H1 (cell line): ENCODE results near the gene JAKMIP1. TPM values are rescaled to one million over a fixed set of nuclear protein-coding genes. Genes with fewer than 3 reads are reported as not detected.

Source experiments
- CTCF ChIA-PET: fragments of 300-600 bp; sonication (Branson Sonifier 250); formaldehyde crosslinking; loops from one replicate; lab custom pipeline; 2021; ENCODE audit not compliant: partially characterized antibody; lab: Charles Lee
- POLR2A ChIA-PET: fragments of 300-600 bp; sonication (Branson Sonifier 250); formaldehyde crosslinking; loops from one replicate; lab custom pipeline; 2021; ENCODE audit warnings: inconsistent platforms; ENCODE audit not compliant: partially characterized antibody; lab: Charles Lee
- DNase-seq, 2 experiments: peaks; one replicate each; pipeline versions ENCODE4 v3.0.0 to v3.0.0-alpha.2; 2010 to 2022; ENCODE audit warnings: low spot score in 2 of 2, low read depth in 1 of 2, mixed read lengths in 1 of 2
- FAIRE-seq: peaks from 2 replicates; lab custom pipeline; 2011; peaks lifted over from hg19 to GRCh38; lab: Jason Lieb, UNC
- H2AFZ ChIP-seq: 2 replicates; pipeline ENCODE4 v1.8.1; 2012; ENCODE audit warnings: low read length, inconsistent platforms
- H2AK5ac ChIP-seq: 2 replicates; pipeline ENCODE4 v1.6.1; 2013; ENCODE audit warnings: low read depth, low read length
- H2BK120ac ChIP-seq: replicated peaks from 2 replicates; pipeline ENCODE3; 2013; ENCODE audit warnings: low read depth, low read length, inconsistent platforms
- H2BK12ac ChIP-seq: 2 replicates; pipeline ENCODE4 v1.6.1; 2013; ENCODE audit warnings: low read depth, low read length
- H2BK15ac ChIP-seq: 2 replicates; pipeline ENCODE4 v1.6.1; 2013; ENCODE audit warnings: low read length
- H2BK20ac ChIP-seq: 2 replicates; pipeline ENCODE4 v1.6.1; 2013; ENCODE audit warnings: low read length
- H2BK5ac ChIP-seq: 2 replicates; pipeline ENCODE4 v1.6.1; 2013; ENCODE audit warnings: low read depth, low read length
- H3K14ac ChIP-seq: 2 replicates; pipeline ENCODE4 v1.6.1; 2013; ENCODE audit warnings: inconsistent platforms; ENCODE audit not compliant: insufficient read length
- H3K18ac ChIP-seq: 2 replicates; pipeline ENCODE4 v1.6.1; 2013; ENCODE audit warnings: low read length; ENCODE audit errors: extremely low read depth
- H3K23ac ChIP-seq: 2 replicates; pipeline ENCODE4 v1.6.1; 2013; ENCODE audit warnings: inconsistent platforms; ENCODE audit not compliant: insufficient read length
- H3K23me2 ChIP-seq: 2 replicates; pipeline ENCODE4 v1.6.1; 2013; ENCODE audit warnings: low read depth, low read length
- H3K27ac ChIP-seq: 2 replicates; pipeline ENCODE4 v1.6.1; 2011; ENCODE audit warnings: low read depth, low read length, inconsistent platforms
- H3K27me3 ChIP-seq, 4 experiments: replicated peaks in 1 of 4; 1 replicate in 1 of 4; 2 replicates in 3 of 4; pipeline versions ENCODE4 v1.6.1 to v1.8.1; 2011 to 2013; ENCODE audit warnings: low read length in 3 of 4, mild to moderate bottlenecking in 3 of 4, inconsistent platforms in 2 of 4, mixed read lengths in 2 of 4, moderate library complexity in 1 of 4; ENCODE audit not compliant: control insufficient read depth in 3 of 4, insufficient read depth in 3 of 4; ENCODE audit errors: extremely low read depth in 1 of 4
- H3K36me3 ChIP-seq, 4 experiments: 2 replicates each; pipeline versions ENCODE4 v1.6.1 to v1.8.1; 2011 to 2013; ENCODE audit warnings: mild to moderate bottlenecking in 4 of 4, low read length in 3 of 4, moderate library complexity in 2 of 4, control low read depth in 1 of 4, inconsistent platforms in 1 of 4; ENCODE audit not compliant: insufficient read depth in 4 of 4, control insufficient read depth in 2 of 4
- H3K4ac ChIP-seq: replicated peaks from 2 replicates; pipeline ENCODE3; 2013; ENCODE audit warnings: low read length, low read depth, mixed read lengths, inconsistent platforms; ENCODE audit not compliant: insufficient read length
- H3K4me1 ChIP-seq, 4 experiments: replicated peaks in 1 of 4; 1 replicate in 1 of 4; 2 replicates in 3 of 4; pipeline versions ENCODE4 v1.6.1 to v1.8.1; 2011 to 2013; ENCODE audit warnings: low read length in 3 of 4, inconsistent platforms in 2 of 4, mixed read lengths in 1 of 4; ENCODE audit not compliant: insufficient read depth in 4 of 4, control insufficient read depth in 3 of 4
- H3K4me2 ChIP-seq, 2 experiments: 2 replicates each; pipeline versions ENCODE4 v1.6.1 to v1.8.1; 2011 to 2013; ENCODE audit warnings: low read depth in 2 of 2, low read length in 2 of 2, control low read depth in 1 of 2, inconsistent platforms in 1 of 2, mild to moderate bottlenecking in 1 of 2; ENCODE audit not compliant: insufficient read depth in 1 of 2
- H3K4me3 ChIP-seq, 4 experiments: fragments of 200-600, 300-600 bp in 1 of 4; sonication (generic), shearing (Covaris generic), sonication (Bioruptor Twin) in 1 of 4; 2 replicates each; pipeline versions ENCODE4 v1.5.1 to v1.8.1; 2011 to 2016; ENCODE audit warnings: low read length in 4 of 4, low read depth in 3 of 4, control low read depth in 2 of 4, inconsistent platforms in 2 of 4, mild to moderate bottlenecking in 2 of 4, mixed read lengths in 1 of 4, moderate library complexity in 1 of 4; ENCODE audit not compliant: insufficient read depth in 2 of 4; ENCODE audit errors: extremely low read depth in 1 of 4
- H3K56ac ChIP-seq: replicated peaks from 2 replicates; pipeline ENCODE3; 2013; ENCODE audit warnings: low read depth, mild to moderate bottlenecking, mixed read lengths, low read length, inconsistent platforms; ENCODE audit not compliant: insufficient read length
- H3K79me1 ChIP-seq: 2 replicates; pipeline ENCODE4 v1.6.1; 2013; ENCODE audit warnings: low read depth, low read length, control low read depth
- H3K79me2 ChIP-seq, 2 experiments: 2 replicates each; pipeline versions ENCODE4 v1.6.1 to v1.8.1; 2012 to 2013; ENCODE audit warnings: low read length in 2 of 2, mild to moderate bottlenecking in 2 of 2, inconsistent platforms in 1 of 2; ENCODE audit not compliant: insufficient read depth in 2 of 2, control insufficient read depth in 1 of 2
- H3K9ac ChIP-seq, 4 experiments: replicated peaks in 1 of 4; 1 replicate in 1 of 4; 2 replicates in 3 of 4; pipeline versions ENCODE4 v1.6.1 to v1.8.1; 2011 to 2013; ENCODE audit warnings: low read depth in 3 of 4, low read length in 3 of 4, control low read depth in 2 of 4, mild to moderate bottlenecking in 2 of 4, moderate library complexity in 2 of 4, inconsistent platforms in 1 of 4; ENCODE audit errors: extremely low read depth in 1 of 4
- H3K9me3 ChIP-seq, 2 experiments: 2 replicates each; pipeline versions ENCODE4 v1.6.1 to v1.8.1; 2012 to 2013; ENCODE audit warnings: mild to moderate bottlenecking in 2 of 2, moderate library complexity in 2 of 2, control low read depth in 1 of 2, inconsistent platforms in 1 of 2, low read depth in 1 of 2, low read length in 1 of 2, mixed read lengths in 1 of 2; ENCODE audit not compliant: insufficient read depth in 2 of 2
- H4K20me1 ChIP-seq, 2 experiments: replicated peaks in 1 of 2; 2 replicates each; pipeline versions ENCODE3 to v1.8.1; 2011 to 2013; ENCODE audit warnings: inconsistent platforms in 2 of 2, low read length in 2 of 2, mild to moderate bottlenecking in 1 of 2; ENCODE audit not compliant: insufficient read depth in 2 of 2, control insufficient read depth in 1 of 2
- H4K5ac ChIP-seq: 2 replicates; pipeline ENCODE4 v1.6.1; 2013; ENCODE audit warnings: low read length, low read depth, mixed read lengths, inconsistent platforms; ENCODE audit not compliant: insufficient read length
- H4K8ac ChIP-seq: 2 replicates; pipeline ENCODE4 v1.8.0; 2013; ENCODE audit warnings: mild to moderate bottlenecking, moderate library complexity, low read length, inconsistent platforms; ENCODE audit not compliant: insufficient read depth; ENCODE audit errors: extremely low read depth
- H4K91ac ChIP-seq: replicated peaks from 2 replicates; pipeline ENCODE3; 2013; ENCODE audit warnings: low read length, mixed read lengths, inconsistent platforms; ENCODE audit not compliant: insufficient read length
- ZNF274 ChIP-seq: IDR thresholded peaks from 2 replicates; pipeline ENCODE4 v1.7.0; 2012; ENCODE audit warnings: low read length, borderline replicate concordance; ENCODE audit errors: extremely low read depth
- WGBS, 2 experiments: shearing (Covaris generic) in 1 of 2; methylation state at CpG; one replicate each; pipeline versions ENCODE4 v1.1.6 to v1.1.7; 2013 to 2015; ENCODE audit warnings: low lambda C conversion rate in 2 of 2, mixed read lengths in 2 of 2, inconsistent platforms in 1 of 2, low coverage in 1 of 2, missing lambda C conversion rate in 1 of 2; ENCODE audit not compliant: insufficient replicate concordance in 2 of 2, insufficient coverage in 1 of 2, insufficient read length in 1 of 2; ENCODE audit errors: extremely low coverage in 1 of 2, missing lambda C conversion rate in 1 of 2; 5-methylcytosine and 5-hydroxymethylcytosine counted together
- polyA plus RNA-seq, 7 experiments: library from polyadenylated mRNA; depleted of rRNA in 3 of 7; stranded (reverse) in 5 of 7; unstranded in 2 of 7; fragments of >200 nt in 5 of 7; fragments of 200-250 nt in 2 of 7; gene quantifications; 1 replicate in 5 of 7; 2 replicates in 1 of 7; 4 replicates in 1 of 7; pipeline versions ENCODE4 v1.2.1 to v1.2.3, GENCODE V29; 2011 to 2013; ENCODE audit warnings: missing spikeins in 2 of 7, mixed read lengths in 2 of 7
- total RNA-seq: library from RNA; stranded (reverse); fragmentation: NEBNext Ultra II Directional; extraction: Animal tissue kit (Norgen Biotek cat#: 25700); gene quantifications from 2 replicates; pipeline ENCODE4 v1.2.1, GENCODE V29; 2021

Gene JAKMIP1
- total and polyA plus RNA-seq, 2 of the 8 experiments (the other 6 are each of a cell fraction or from before 2014, with no cell fraction given), result 2.5 to 4.4 TPM

DNA sequence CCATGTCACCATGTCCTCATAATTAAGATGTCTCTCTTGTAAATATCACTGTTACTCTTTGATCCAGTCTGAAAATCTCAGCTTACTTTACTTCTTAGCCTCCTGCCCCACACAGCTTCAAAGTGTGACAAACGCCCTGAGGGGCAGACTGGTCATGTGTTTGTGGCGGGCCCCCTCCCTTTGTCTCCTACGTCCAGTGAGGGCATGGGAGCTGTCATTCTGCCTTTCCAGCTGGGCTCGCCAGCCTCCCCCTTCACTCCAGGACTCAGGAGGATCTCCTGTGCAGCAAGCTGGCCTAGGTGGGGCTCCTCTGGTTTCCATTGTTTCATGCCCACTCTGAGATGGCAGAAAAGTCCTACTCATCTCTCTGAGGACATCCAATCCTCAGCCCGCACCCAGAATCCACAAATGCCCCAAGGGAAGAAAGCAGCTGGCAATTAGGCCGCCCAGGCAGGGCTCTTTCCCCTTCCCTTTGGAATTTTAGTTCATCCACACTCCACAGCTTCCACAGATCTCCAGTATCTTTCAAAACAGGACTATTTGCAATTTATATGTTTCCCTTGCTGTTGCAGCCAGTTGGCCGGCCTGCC is 95.7 kb downstream of the JAKMIP1 start:
- H3K14ac ChIP-seq, result no peak overlapping the region
- H3K79me2 ChIP-seq, result no peaks in the 10 kb centered on the region
- no peak overlapping the region for H4K91ac ChIP-seq
- no peak overlapping the region for H2AFZ ChIP-seq
- no peak overlapping the region for H2BK12ac ChIP-seq
- no peaks in the 10 kb centered on the region for H3K23me2 ChIP-seq
- H3K27ac ChIP-seq, result no peak overlapping the region
- no peak overlapping the region for H3K4ac ChIP-seq
- H3K4me3 ChIP-seq, result peak overlapping the region in 2 of 4 experiments; percentile 7 to 14; a peak in 1 of 8 replicates
- FAIRE-seq, result no peak
- no peak overlapping the region for H3K23ac ChIP-seq
- H3K9me3 ChIP-seq, result peaks cover 0 to 5% of the 10 kb centered on the region in 2 experiments; a peak in 1 of 4 replicates
- H2AK5ac ChIP-seq, result no peak overlapping the region
- H3K9ac ChIP-seq, result no peak overlapping the region
- ChIA-PET CTCF (interaction anchor here (0.7 to 2.3 kb wide), 12 partner anchors 11 to 281 kb away, joined by 3 to 24 read pairs (median 3); no protein-coding TSS in a partner anchor), POLR2A (interaction anchor here (1.1 kb wide), 1 partner anchor 9 kb away, joined by 3 read pairs; no protein-coding TSS in a partner anchor)
- H4K5ac ChIP-seq, result no peak overlapping the region
- no peak overlapping the region for H2BK20ac ChIP-seq
- H3K18ac ChIP-seq, result no peak overlapping the region
- H2BK120ac ChIP-seq, result no peak overlapping the region
- no peak for DNase-seq
- H3K4me1 ChIP-seq, result peaks cover 3 to 14% (median 7%) of the 10 kb centered on the region in 4 experiments; a peak in 6 of 7 replicates
- peak overlapping the region; percentile 9 to 29; a peak in 2 of 4 replicates for H3K4me2 ChIP-seq
- no peak overlapping the region for H4K8ac ChIP-seq
- TF ChIP-seq ZNF274, result no peak
- no peak overlapping the region for H3K56ac ChIP-seq
- peaks cover 0 to 3% (median 0%) of the 10 kb centered on the region in 4 experiments; a peak in 1 of 8 replicates for H3K36me3 ChIP-seq
- H3K27me3 ChIP-seq, result no peaks in the 10 kb centered on the region; a peak in 1 of 7 replicates
- no peaks in the 10 kb centered on the region for H3K79me1 ChIP-seq
- H4K20me1 ChIP-seq, result no peaks in the 10 kb centered on the region
- WGBS, 2 experiments, result 61% methylated on average over 7 of the region's 7 CpGs; no CpG with 5 or more reads in 1 of the 2 experiments
- H2BK15ac ChIP-seq, result no peak overlapping the region
- no peak overlapping the region for H2BK5ac ChIP-seq
